Erythroblast (primary cell): ENCODE results near the gene MLIP.

ENCODE experiments used
- GATA1 ChIP-seq: IDR thresholded peaks from 2 replicates; pipeline ENCODE4 v1.6.1; 2011; ENCODE audit warnings: low read depth, mild to moderate bottlenecking, control low read depth, low read length, moderate library complexity
- POLR2A ChIP-seq: IDR thresholded peaks from 2 replicates; pipeline ENCODE4 v1.6.1; 2011; ENCODE audit warnings: mild to moderate bottlenecking, low read length

GRCh38 chr6:54130179-54130578 is 18.9 kb downstream of the MLIP start:
- TF ChIP-seq POLR2A (no peak), GATA1 (no peak)
